DOHH2 (cell line): ENCODE data around the gene RNF19B.

Source experiments
- H3F3A ChIP-seq: fragments of 200-600 bp; sonication (generic), shearing (Covaris generic); 2 replicates; pipeline ENCODE4 v1.6.0; 2016; ENCODE audit warnings: antibody characterized with exemption, mild to moderate bottlenecking; ENCODE audit not compliant: control insufficient read depth, insufficient read depth
- H3K27ac ChIP-seq: fragments of 200-600 bp; sonication (generic); 2 replicates; pipeline ENCODE4 v1.5.1; 2014; ENCODE audit warnings: low read depth, mild to moderate bottlenecking, low read length, moderate library complexity
- H3K27me3 ChIP-seq: fragments of 200-600 bp; sonication (generic); 2 replicates; pipeline ENCODE4 v1.6.1; 2014; ENCODE audit warnings: mild to moderate bottlenecking, low read length, mixed read lengths; ENCODE audit not compliant: control insufficient read depth
- H3K36me3 ChIP-seq: fragments of 200-600 bp; sonication (generic); 2 replicates; pipeline ENCODE4 v1.6.1; 2014; ENCODE audit warnings: mild to moderate bottlenecking, low read length, moderate library complexity, mixed read lengths; ENCODE audit not compliant: control insufficient read depth
- H3K4me1 ChIP-seq: fragments of 200-600 bp; sonication (generic); 2 replicates; pipeline ENCODE4 v1.6.1; 2014; ENCODE audit warnings: mild to moderate bottlenecking, low read length, mixed read lengths; ENCODE audit not compliant: control insufficient read depth
- H3K4me2 ChIP-seq: fragments of 200-600 bp; sonication (generic); 2 replicates; pipeline ENCODE4 v1.6.0; 2014; ENCODE audit warnings: mild to moderate bottlenecking, low read length, moderate library complexity
- H3K4me3 ChIP-seq: fragments of 200-600 bp; sonication (generic); 2 replicates; pipeline ENCODE4 v1.5.1; 2014; ENCODE audit warnings: mild to moderate bottlenecking, low read length, mixed read lengths
- H3K79me2 ChIP-seq: fragments of 200-600 bp; sonication (generic); 2 replicates; pipeline ENCODE4 v1.6.1; 2014; ENCODE audit warnings: mild to moderate bottlenecking, low read length, mixed read lengths; ENCODE audit not compliant: control insufficient read depth
- H3K9me2 ChIP-seq: fragments of 200-600 bp; sonication (generic); replicated peaks from 2 replicates; pipeline ENCODE4 v1.6.1; 2014; ENCODE audit warnings: mild to moderate bottlenecking, low read length, mixed read lengths; ENCODE audit not compliant: control insufficient read depth
- H3K9me3 ChIP-seq: fragments of 200-600 bp; sonication (generic); 2 replicates; pipeline ENCODE4 v1.6.1; 2014; ENCODE audit warnings: antibody characterized with exemption, low read length, mixed read lengths; ENCODE audit not compliant: control insufficient read depth, insufficient read depth
- H4K20me1 ChIP-seq: fragments of 200-600 bp; sonication (generic); 2 replicates; pipeline ENCODE4 v1.6.0; 2014; ENCODE audit warnings: low read depth, mild to moderate bottlenecking, antibody characterized with exemption, low read length, moderate library complexity; ENCODE audit not compliant: control insufficient read depth, insufficient read depth
- CTCF ChIP-seq: fragments of 200-600 bp; sonication (generic); IDR thresholded peaks from one replicate; pipeline ENCODE4 v1.5.1; 2014; ENCODE audit warnings: antibody characterized with exemption, mild to moderate bottlenecking, low read depth, low read length; ENCODE audit not compliant: poor library complexity, severe bottlenecking
- EZH2phosphoT487 ChIP-seq: fragments of 200-600 bp; sonication (generic); IDR thresholded peaks from 2 replicates; pipeline ENCODE4 v1.6.1; 2017; ENCODE audit warnings: borderline replicate concordance, mild to moderate bottlenecking, antibody characterized with exemption, low read length, moderate library complexity, mixed read lengths

RNF19B gene

DNA sequence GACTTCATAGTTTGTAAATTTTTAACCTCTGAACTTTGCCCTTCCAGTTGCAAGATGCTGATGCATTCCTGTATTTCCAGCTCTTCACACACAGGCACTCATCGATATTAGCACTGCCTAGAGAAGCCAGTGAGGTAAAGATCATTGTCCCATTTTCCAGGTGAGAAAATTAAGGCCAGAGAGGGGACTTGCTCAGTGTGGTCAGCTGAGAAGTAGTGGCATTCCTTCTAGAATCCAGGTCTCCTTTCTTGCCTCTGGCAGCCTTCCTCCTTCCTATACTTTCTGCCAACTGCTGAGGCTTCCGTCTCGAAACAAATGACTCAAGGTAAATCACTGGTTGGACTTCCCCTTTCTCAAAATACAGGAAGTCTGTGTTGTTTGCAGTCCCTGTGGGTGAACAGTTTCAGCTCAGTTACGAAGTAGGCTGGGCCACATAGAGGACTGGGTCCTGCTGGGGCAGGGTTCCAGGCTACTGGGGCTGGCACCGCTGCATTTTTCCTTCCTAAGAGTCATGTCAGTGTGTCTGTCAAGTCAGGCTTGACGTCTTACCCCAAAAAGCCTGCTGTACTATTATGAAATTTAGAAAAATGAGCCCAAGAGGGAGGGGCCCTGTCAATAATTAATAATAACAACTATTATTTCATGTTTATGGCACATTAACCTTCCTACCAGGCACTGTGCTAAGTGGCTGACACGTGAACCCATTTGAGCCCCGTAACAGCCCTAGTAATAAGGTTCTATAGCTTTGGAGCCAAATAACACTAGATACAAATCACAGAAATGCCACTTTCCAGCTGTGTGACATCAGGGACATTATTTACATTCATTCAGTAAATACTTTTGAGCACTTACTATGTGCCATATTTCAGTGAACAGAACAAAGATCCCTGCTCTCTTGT is 16.6 kb upstream of the RNF19B start:
- no peaks in the 10 kb centered on the region for H3K9me2 ChIP-seq
- no peaks in the 10 kb centered on the region for H3K9me3 ChIP-seq
- no peaks in the 10 kb centered on the region for H4K20me1 ChIP-seq
- H3K36me3 ChIP-seq = no peaks in the 10 kb centered on the region
- no peaks in the 10 kb centered on the region for H3K27me3 ChIP-seq
- peak overlapping the region; percentile 56 for H3K4me3 ChIP-seq
- H3K27ac ChIP-seq = peak overlapping the region; percentile 49
- H3K79me2 ChIP-seq = no peaks in the 10 kb centered on the region
- no peaks in the 10 kb centered on the region for H3F3A ChIP-seq
- H3K4me2 ChIP-seq = peak overlapping the region; percentile 74
- peaks cover 38% of the 10 kb centered on the region for H3K4me1 ChIP-seq
- TF ChIP-seq CTCF = no peak
- TF ChIP-seq EZH2phosphoT487 = no peak

GRCh38 chr1:32980080-32980479 is 15.5 kb upstream of the RNF19B start:
- H3K36me3 ChIP-seq = no peaks in the 10 kb centered on the region
- no peaks in the 10 kb centered on the region for H4K20me1 ChIP-seq
- H3K9me2 ChIP-seq = no peaks in the 10 kb centered on the region
- no peaks in the 10 kb centered on the region for H3K27me3 ChIP-seq
- H3F3A ChIP-seq = no peaks in the 10 kb centered on the region
- H3K27ac ChIP-seq = no peak overlapping the region
- TF ChIP-seq EZH2phosphoT487 = no peak
- no peak for TF ChIP-seq CTCF
- H3K4me2 ChIP-seq = peak overlapping the region; percentile 74
- peak overlapping the region; percentile 56 for H3K4me3 ChIP-seq
- H3K79me2 ChIP-seq = no peaks in the 10 kb centered on the region
- no peaks in the 10 kb centered on the region for H3K9me3 ChIP-seq
- H3K4me1 ChIP-seq = peaks cover 38% of the 10 kb centered on the region

DNA sequence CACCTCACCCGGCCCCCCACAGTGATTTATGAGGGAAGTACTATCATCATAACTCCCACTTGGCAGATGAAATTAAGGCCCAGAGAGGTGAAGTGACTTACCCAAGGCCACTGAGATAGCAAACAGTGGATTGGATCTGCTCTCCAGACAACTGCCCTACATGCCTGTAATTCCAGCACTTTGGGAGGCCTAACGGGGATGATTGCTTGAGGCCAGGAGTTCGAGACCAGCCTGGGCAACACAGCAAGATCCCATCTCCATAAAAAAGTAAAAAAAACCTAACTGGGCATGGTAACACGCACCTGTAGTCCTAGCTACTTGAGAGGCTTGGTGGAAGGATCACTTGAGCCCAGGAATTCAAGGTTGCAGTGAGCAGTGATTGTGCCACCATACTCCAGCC is 14.2 kb upstream of the RNF19B start:
- no peaks in the 10 kb centered on the region for H3K9me3 ChIP-seq
- no peaks in the 10 kb centered on the region for H3K79me2 ChIP-seq
- no peaks in the 10 kb centered on the region for H3K27me3 ChIP-seq
- no peak overlapping the region for H3K4me3 ChIP-seq
- H3K4me2 ChIP-seq = no peak overlapping the region
- peaks cover 30% of the 10 kb centered on the region for H3K4me1 ChIP-seq
- no peaks in the 10 kb centered on the region for H3F3A ChIP-seq
- no peaks in the 10 kb centered on the region for H3K36me3 ChIP-seq
- no peaks in the 10 kb centered on the region for H4K20me1 ChIP-seq
- no peaks in the 10 kb centered on the region for H3K9me2 ChIP-seq
- TF ChIP-seq EZH2phosphoT487 (no peak), CTCF (no peak)
- no peak overlapping the region for H3K27ac ChIP-seq
